GM23338 (cell line): ENCODE data around the gene SMARCC1. TPM values are rescaled to one million over a fixed set of nuclear protein-coding genes. Genes with fewer than 3 reads are reported as not detected.

ENCODE experiments used
- ATAC-seq: fragments of 200-7000 bp; cut with Tn5 transposase; 3 replicates; pipeline ENCODE4 v1.9.1; 2020
- DNase-seq: peaks from one replicate; pipeline ENCODE4 v3.0.0-alpha.2; 2015; ENCODE audit warnings: low spot score
- H2AFZ ChIP-seq: fragments of 200-600 bp; sonication (generic); 2 replicates; pipeline ENCODE4 v1.8.0; 2016; ENCODE audit warnings: antibody characterized with exemption, mild to moderate bottlenecking, moderate library complexity
- H3F3A ChIP-seq: fragments of 200-600 bp; sonication (generic); replicated peaks from 2 replicates; pipeline ENCODE4 v1.8.0; 2017; ENCODE audit warnings: antibody characterized with exemption, mixed run types, low read depth
- H3K27ac ChIP-seq: fragments of 200-600 bp; sonication (generic); 2 replicates; pipeline ENCODE4 v1.6.1; 2016; ENCODE audit warnings: low read depth
- H3K27me3 ChIP-seq: fragments of 200-600 bp; sonication (generic); 2 replicates; pipeline ENCODE4 v1.8.0; 2016; ENCODE audit warnings: mild to moderate bottlenecking, mixed run types, moderate library complexity; ENCODE audit not compliant: insufficient read depth
- H3K36me3 ChIP-seq: fragments of 200-600 bp; sonication (generic); 2 replicates; pipeline ENCODE4 v1.8.0; 2016; ENCODE audit warnings: mild to moderate bottlenecking; ENCODE audit not compliant: insufficient read depth
- H3K4me1 ChIP-seq: fragments of 200-600 bp; sonication (generic); 2 replicates; pipeline ENCODE4 v1.8.0; 2016; ENCODE audit warnings: mild to moderate bottlenecking, moderate library complexity; ENCODE audit not compliant: insufficient read depth
- H3K4me2 ChIP-seq: fragments of 200-600 bp; sonication (generic); 2 replicates; pipeline ENCODE4 v1.7.1; 2017; ENCODE audit warnings: mixed run types
- H3K4me3 ChIP-seq: fragments of 200-600 bp; sonication (generic); 2 replicates; pipeline ENCODE4 v1.6.1; 2016; ENCODE audit warnings: mixed run types
- H3K79me2 ChIP-seq: fragments of 200-600 bp; sonication (generic); replicated peaks from 2 replicates; pipeline ENCODE4 v1.8.0; 2017; ENCODE audit warnings: mild to moderate bottlenecking; ENCODE audit not compliant: insufficient read depth
- H3K9me2 ChIP-seq: fragments of 200-600 bp; sonication (generic); 2 replicates; pipeline ENCODE4 v1.8.0; 2017; ENCODE audit not compliant: insufficient read depth
- H4K20me1 ChIP-seq: fragments of 200-600 bp; sonication (generic); replicated peaks from 2 replicates; pipeline ENCODE4 v1.8.0; 2017; ENCODE audit warnings: mild to moderate bottlenecking; ENCODE audit not compliant: insufficient read depth
- H3K27ac Mint-ChIP-seq: 2 replicates; pipeline ENCODE4 v1.8.0; 2020; ENCODE audit warnings: inconsistent platforms, mild to moderate bottlenecking, moderate library complexity, mixed read lengths
- H3K27me3 Mint-ChIP-seq: 3 replicates; pipeline ENCODE4 v1.8.0; 2022; ENCODE audit warnings: low read depth, mild to moderate bottlenecking, moderate library complexity, mixed read lengths, inconsistent platforms; ENCODE audit not compliant: insufficient read depth, poor library complexity
- H3K36me3 Mint-ChIP-seq: 3 replicates; pipeline ENCODE4 v1.8.0; 2021; ENCODE audit warnings: low read depth, mild to moderate bottlenecking, inconsistent platforms, moderate library complexity, mixed read lengths
- H3K4me1 Mint-ChIP-seq: 3 replicates; pipeline ENCODE4 v1.8.0; 2020; ENCODE audit warnings: mild to moderate bottlenecking, inconsistent platforms, mixed read lengths
- H3K4me3 Mint-ChIP-seq: 3 replicates; pipeline ENCODE4 v1.8.0; 2021; ENCODE audit warnings: moderate library complexity, mild to moderate bottlenecking, inconsistent platforms, mixed read lengths
- H3K9me3 Mint-ChIP-seq: 3 replicates; pipeline ENCODE4 v1.8.0; 2020; ENCODE audit warnings: moderate library complexity, mild to moderate bottlenecking, inconsistent platforms, mixed read lengths
- CREB1 ChIP-seq: fragments of 250-450 bp; sonication (Bioruptor Pico); IDR thresholded peaks from 2 replicates; pipeline ENCODE4 v1.5.0; 2020; ENCODE audit warnings: low read depth, mild to moderate bottlenecking, moderate library complexity
- CTCF ChIP-seq, 2 experiments: fragments of 200-600 bp in 1 of 2; sonication (generic) in 1 of 2; conservative IDR thresholded peaks; 2 replicates each; pipeline versions ENCODE4 v1.5.1 to v1.6.1; 2016 to 2017; ENCODE audit warnings: antibody characterized with exemption in 2 of 2, low read depth in 2 of 2, mild to moderate bottlenecking in 2 of 2, moderate library complexity in 1 of 2
- EZH2 ChIP-seq: fragments of 200-600 bp; sonication (generic); IDR thresholded peaks from one replicate; pipeline ENCODE4 v1.8.0; 2017; ENCODE audit warnings: antibody characterized with exemption, mild to moderate bottlenecking, low read depth; ENCODE audit not compliant: unreplicated experiment
- EZH2phosphoT487 ChIP-seq: fragments of 200-600 bp; sonication (generic); IDR thresholded peaks from one replicate; pipeline ENCODE4 v1.8.1; 2018; ENCODE audit warnings: antibody characterized with exemption; ENCODE audit not compliant: unreplicated experiment
- JUNB ChIP-seq: IDR thresholded peaks from one replicate; pipeline ENCODE4 v1.6.1; 2016; ENCODE audit warnings: antibody characterized with exemption; ENCODE audit not compliant: unreplicated experiment
- NANOG ChIP-seq: IDR thresholded peaks from 2 replicates; pipeline ENCODE4 v1.6.1; 2016; ENCODE audit warnings: antibody characterized with exemption, borderline replicate concordance
- POLR2AphosphoS5 ChIP-seq: IDR thresholded peaks from 2 replicates; pipeline ENCODE4 v1.6.1; 2016; ENCODE audit warnings: antibody characterized with exemption, low read depth
- REST ChIP-seq: IDR thresholded peaks from one replicate; pipeline ENCODE4 v1.6.1; 2018; ENCODE audit warnings: antibody characterized with exemption; ENCODE audit not compliant: unreplicated experiment
- STAT1 ChIP-seq: IDR thresholded peaks from one replicate; pipeline ENCODE4 v1.6.1; 2016; ENCODE audit warnings: antibody characterized with exemption; ENCODE audit not compliant: unreplicated experiment
- ZNF114 ChIP-seq: fragments of 250-450 bp; sonication (Bioruptor Pico); IDR thresholded peaks from 2 replicates; pipeline ENCODE4 v1.5.0; 2020; ENCODE audit warnings: mild to moderate bottlenecking, moderate library complexity
- ZNF331 ChIP-seq: fragments of 250-450 bp; sonication (Bioruptor Pico); IDR thresholded peaks from 2 replicates; pipeline ENCODE4 v1.5.0; 2020; ENCODE audit warnings: low read depth, mild to moderate bottlenecking, moderate library complexity
- ZNF462 ChIP-seq: fragments of 250-450 bp; sonication (Bioruptor Pico); IDR thresholded peaks from 2 replicates; pipeline ENCODE4 v1.5.0; 2020; ENCODE audit warnings: mild to moderate bottlenecking, moderate library complexity
- polyA plus RNA-seq: library from polyadenylated mRNA; unstranded; fragments of >200 nt; fragmentation: Nextera tagmentation; extraction: Ambion mirVana; gene quantifications from 2 replicates; pipeline ENCODE4 v1.2.1, GENCODE V29; 2016
- total RNA-seq: library from RNA; depleted of rRNA; stranded (reverse); fragments of >200 nt; shearing (Covaris generic); gene quantifications from 2 replicates; pipeline ENCODE4 v1.2.3, GENCODE V29; 2014

The SMARCC1 gene
- total and polyA plus RNA-seq, 2 experiments from 2014 or later = 105 to 171 TPM

GRCh38 chr3:47556351-47556750, 225.3 kb downstream of the SMARCC1 start (continued):
- TF ChIP-seq JUNB = no peak
- TF ChIP-seq STAT1 = no peak
- TF ChIP-seq NANOG = no peak
- no peak for TF ChIP-seq EZH2phosphoT487
- no peak for TF ChIP-seq ZNF114
- no peak for TF ChIP-seq POLR2AphosphoS5
- no peak for TF ChIP-seq CREB1 (CRISPR knock-in tag)
- TF ChIP-seq CTCF (conservative IDR thresholded peaks at IDR 0.05; ENCODE audit: low read depth in 2 of 2) = no peak
- no peak for TF ChIP-seq ZNF331
- TF ChIP-seq EZH2 = no peak

- DNase-seq (peak; percentile 43), ATAC-seq (peak; percentile 88)
- Mint-ChIP-seq H3K4me1 (peaks cover 2% of the 10 kb centered on the region; the same call in 1 of the 3 replicates), H3K27me3 (peaks cover 2% of the 10 kb centered on the region), H3K4me3 (no peak overlapping the region), H3K36me3 (no peaks in the 10 kb centered on the region), H3K27ac (no peak overlapping the region), H3K9me3 (no peaks in the 10 kb centered on the region)
- Histone ChIP-seq H3K36me3 (no peaks in the 10 kb centered on the region), H3K27ac (no peak overlapping the region), H3K4me1 (no peaks in the 10 kb centered on the region; the same call in 1 of the 2 replicates), H3K79me2 (no peaks in the 10 kb centered on the region), H4K20me1 (no peaks in the 10 kb centered on the region), H3F3A (no peaks in the 10 kb centered on the region), H3K27me3 (no peaks in the 10 kb centered on the region), H3K4me2 (no peak overlapping the region), H3K9me2 (no peaks in the 10 kb centered on the region), H2AFZ (peak overlapping the region; percentile 85), H3K4me3 (no peak overlapping the region)
- no peak for TF ChIP-seq POLR2AphosphoS5
- no peak for TF ChIP-seq NANOG
- TF ChIP-seq CTCF (conservative IDR thresholded peaks at IDR 0.05; ENCODE audit: low read depth in 2 of 2) = no peak
- no peak for TF ChIP-seq EZH2phosphoT487
- no peak for TF ChIP-seq REST
- no peak for TF ChIP-seq EZH2
- TF ChIP-seq ZNF331 = no peak
- TF ChIP-seq STAT1 = no peak
- no peak for TF ChIP-seq ZNF462 (CRISPR knock-in tag)
Measured at GRCh38 chr3:47554335-47554734, 227.4 kb downstream of the SMARCC1 start.
